Neural progenitor cell (in vitro differentiated cells): Measurements from ENCODE around the gene CAPRIN2. TPM values are rescaled to one million over a fixed set of nuclear protein-coding genes. Genes with fewer than 3 reads are reported as not detected.

Experiments used
- DNase-seq: peaks from one replicate; pipeline ENCODE4 v3.0.0-alpha.2; 2016; ENCODE audit warnings: low spot score
- H2AFZ ChIP-seq: fragments of 200-600 bp; sonication (generic); replicated peaks from 2 replicates; pipeline ENCODE4 v1.6.1; 2016; ENCODE audit warnings: antibody characterized with exemption
- H3F3A ChIP-seq: fragments of 200-600 bp; sonication (generic); 2 replicates; pipeline ENCODE4 v1.6.1; 2016; ENCODE audit warnings: antibody characterized with exemption, low read depth
- H3K27ac ChIP-seq: fragments of 200-600 bp; sonication (generic); 2 replicates; pipeline ENCODE4 v1.5.1; 2016; ENCODE audit warnings: mild to moderate bottlenecking
- H3K27me3 ChIP-seq: fragments of 200-600 bp; sonication (generic); 2 replicates; pipeline ENCODE4 v1.6.1; 2016; ENCODE audit warnings: mild to moderate bottlenecking, moderate library complexity
- H3K36me3 ChIP-seq: fragments of 200-600 bp; sonication (generic); 2 replicates; pipeline ENCODE4 v1.5.1; 2016
- H3K4me1 ChIP-seq: fragments of 200-600 bp; sonication (generic); 2 replicates; pipeline ENCODE4 v1.6.1; 2016; ENCODE audit warnings: mixed run types
- H3K4me2 ChIP-seq: fragments of 200-600 bp; sonication (generic); 2 replicates; pipeline ENCODE4 v1.6.1; 2016
- H3K4me3 ChIP-seq: fragments of 200-600 bp; sonication (generic); 2 replicates; pipeline ENCODE4 v1.5.1; 2016
- H3K79me2 ChIP-seq: fragments of 200-600 bp; sonication (generic); 2 replicates; pipeline ENCODE4 v1.6.1; 2016; ENCODE audit warnings: low read depth
- H3K9ac ChIP-seq: fragments of 200-600 bp; sonication (generic); 2 replicates; pipeline ENCODE4 v1.6.1; 2016
- H3K9me3 ChIP-seq: fragments of 200-600 bp; sonication (generic); 2 replicates; pipeline ENCODE4 v1.5.1; 2016; ENCODE audit warnings: low read depth
- H4K20me1 ChIP-seq: fragments of 200-600 bp; sonication (generic); 2 replicates; pipeline ENCODE4 v1.6.1; 2016; ENCODE audit warnings: low read depth
- H3K27ac Mint-ChIP-seq: 3 replicates; pipeline ENCODE4 v1.8.0; 2021; ENCODE audit warnings: mixed read lengths
- H3K27me3 Mint-ChIP-seq: 2 replicates; pipeline ENCODE4 v1.8.0; 2022; ENCODE audit warnings: low read depth, mild to moderate bottlenecking, inconsistent platforms, moderate library complexity, mixed read lengths; ENCODE audit not compliant: insufficient read depth
- H3K36me3 Mint-ChIP-seq: 3 replicates; pipeline ENCODE4 v1.8.0; 2021; ENCODE audit warnings: mixed read lengths
- H3K4me1 Mint-ChIP-seq: 3 replicates; pipeline ENCODE4 v1.8.0; 2021; ENCODE audit warnings: mixed read lengths
- H3K4me3 Mint-ChIP-seq: 3 replicates; pipeline ENCODE4 v1.8.0; 2021; ENCODE audit warnings: mild to moderate bottlenecking, moderate library complexity, mixed read lengths
- H3K9me3 Mint-ChIP-seq: 3 replicates; pipeline ENCODE4 v1.8.0; 2020; ENCODE audit warnings: mixed read lengths
- EZH2 ChIP-seq: fragments of 200-600 bp; sonication (generic); IDR thresholded peaks from 2 replicates; pipeline ENCODE4 v1.6.1; 2017; ENCODE audit warnings: antibody characterized with exemption, mild to moderate bottlenecking, moderate library complexity
- EZH2phosphoT487 ChIP-seq: fragments of 200-600 bp; sonication (generic); IDR thresholded peaks from 2 replicates; pipeline ENCODE4 v1.6.1; 2017; ENCODE audit warnings: antibody characterized with exemption
- total RNA-seq: library from RNA; depleted of rRNA; stranded (reverse); fragments of >200 nt; gene quantifications from 2 replicates; pipeline ENCODE4 v1.2.3, GENCODE V29; 2015; ENCODE audit warnings: low replicate concordance
- TF ChIP-seq, protein P1 (sequence below): fragments of 200-600 bp; sonication (generic); IDR thresholded peaks from 2 replicates; pipeline ENCODE4 v1.5.1; 2017; ENCODE audit warnings: antibody characterized with exemption, mild to moderate bottlenecking

CAPRIN2 gene
- total RNA-seq, 1 donor from 2014 or later: 53.2 TPM

DNA sequence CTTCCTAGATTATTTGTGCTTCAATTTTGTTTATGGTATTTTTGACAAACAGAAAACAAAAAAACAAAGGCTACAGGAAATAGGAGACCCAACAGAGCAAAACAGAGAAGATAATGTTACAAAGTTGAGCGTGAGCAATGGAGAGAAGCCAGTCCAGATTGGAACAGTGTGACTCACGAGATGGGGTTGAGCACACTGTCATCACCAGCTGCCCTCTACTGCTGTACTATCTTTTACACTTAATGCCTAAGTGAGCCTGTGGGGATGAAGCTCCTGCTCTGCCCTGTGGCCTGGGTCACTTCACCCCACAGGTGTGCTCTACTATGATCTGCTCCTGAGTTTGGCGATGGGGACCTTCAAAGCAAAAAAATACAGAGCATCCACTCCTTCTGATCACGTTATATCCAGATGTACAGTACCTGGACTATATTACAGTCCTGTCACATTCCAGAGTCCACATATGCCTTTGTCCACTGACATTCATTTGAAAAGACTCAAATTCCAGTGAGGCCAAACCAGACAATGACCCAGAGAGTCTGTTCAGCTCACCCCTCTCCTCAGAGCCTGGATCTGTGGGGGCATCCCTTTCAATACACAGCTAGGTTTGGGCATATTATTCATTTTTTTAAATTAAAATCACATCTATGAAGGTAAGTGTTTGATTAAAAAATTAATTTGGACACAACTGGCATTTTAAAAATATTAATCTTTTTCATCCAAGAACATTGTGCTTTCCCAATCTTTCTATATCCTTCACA is 63.5 kb downstream of the CAPRIN2 start:
- Histone ChIP-seq H3K9ac (no peak overlapping the region), H2AFZ (no peak overlapping the region), H3F3A (peaks cover 8% of the 10 kb centered on the region), H3K79me2 (peaks cover 41% of the 10 kb centered on the region), H3K4me1 (peaks cover 11% of the 10 kb centered on the region), H3K36me3 (no peaks in the 10 kb centered on the region), H3K27ac (no peak overlapping the region), H3K9me3 (no peaks in the 10 kb centered on the region), H3K4me3 (no peak overlapping the region), H4K20me1 (peaks cover 17% of the 10 kb centered on the region), H3K4me2 (no peak overlapping the region), H3K27me3 (no peaks in the 10 kb centered on the region)
- Mint-ChIP-seq H3K4me1 (peaks cover 20% of the 10 kb centered on the region), H3K27ac (no peak overlapping the region), H3K4me3 (no peak overlapping the region), H3K9me3 (no peaks in the 10 kb centered on the region), H3K36me3 (no peaks in the 10 kb centered on the region), H3K27me3 (peaks cover 2% of the 10 kb centered on the region)
- DNase-seq: no peak
- TF ChIP-seq EZH2: no peak
- no peak for TF ChIP-seq EZH2phosphoT487
- TF ChIP-seq, protein P1, sequence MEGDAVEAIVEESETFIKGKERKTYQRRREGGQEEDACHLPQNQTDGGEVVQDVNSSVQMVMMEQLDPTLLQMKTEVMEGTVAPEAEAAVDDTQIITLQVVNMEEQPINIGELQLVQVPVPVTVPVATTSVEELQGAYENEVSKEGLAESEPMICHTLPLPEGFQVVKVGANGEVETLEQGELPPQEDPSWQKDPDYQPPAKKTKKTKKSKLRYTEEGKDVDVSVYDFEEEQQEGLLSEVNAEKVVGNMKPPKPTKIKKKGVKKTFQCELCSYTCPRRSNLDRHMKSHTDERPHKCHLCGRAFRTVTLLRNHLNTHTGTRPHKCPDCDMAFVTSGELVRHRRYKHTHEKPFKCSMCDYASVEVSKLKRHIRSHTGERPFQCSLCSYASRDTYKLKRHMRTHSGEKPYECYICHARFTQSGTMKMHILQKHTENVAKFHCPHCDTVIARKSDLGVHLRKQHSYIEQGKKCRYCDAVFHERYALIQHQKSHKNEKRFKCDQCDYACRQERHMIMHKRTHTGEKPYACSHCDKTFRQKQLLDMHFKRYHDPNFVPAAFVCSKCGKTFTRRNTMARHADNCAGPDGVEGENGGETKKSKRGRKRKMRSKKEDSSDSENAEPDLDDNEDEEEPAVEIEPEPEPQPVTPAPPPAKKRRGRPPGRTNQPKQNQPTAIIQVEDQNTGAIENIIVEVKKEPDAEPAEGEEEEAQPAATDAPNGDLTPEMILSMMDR: no peak

DNA sequence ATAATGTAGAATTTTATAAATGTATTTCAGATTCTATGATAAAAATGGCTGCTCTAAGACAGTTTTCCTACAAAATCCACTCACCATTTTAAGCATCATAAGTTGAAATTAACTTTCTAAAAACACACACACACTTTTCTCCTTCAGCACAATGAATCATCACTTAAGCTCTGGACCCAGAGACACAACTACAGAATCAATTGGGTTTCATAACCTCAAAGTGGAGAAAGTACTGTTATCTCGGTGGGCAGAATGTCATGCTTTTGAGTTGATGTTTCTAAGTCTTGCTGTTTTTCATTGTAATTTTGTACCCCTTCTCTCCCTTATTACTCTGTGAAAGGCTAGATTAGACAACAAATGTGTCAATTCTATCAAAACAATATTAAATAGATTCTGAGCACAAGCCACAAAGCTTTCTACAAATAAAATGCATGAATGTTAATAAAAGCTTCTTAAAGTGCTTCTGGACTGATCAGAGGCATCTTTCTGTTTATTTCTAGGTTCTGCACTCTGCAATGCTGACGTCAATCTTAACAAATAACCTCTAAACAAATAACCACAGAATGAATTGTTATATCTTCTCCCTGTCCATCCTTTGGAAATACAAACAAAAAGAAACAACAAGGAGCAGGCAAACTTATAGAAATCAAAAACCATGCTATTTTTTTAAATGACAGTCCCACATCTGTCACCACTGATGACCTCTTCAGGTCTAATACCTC is 67.3 kb downstream of the CAPRIN2 start:
- no peak overlapping the region for H3K27ac Mint-ChIP-seq
- H3K27ac ChIP-seq: no peak overlapping the region
- H4K20me1 ChIP-seq: no peaks in the 10 kb centered on the region
- H3K9me3 ChIP-seq: no peaks in the 10 kb centered on the region
- H3K9ac ChIP-seq: no peak overlapping the region
- H3K36me3 Mint-ChIP-seq: peaks cover 4% of the 10 kb centered on the region
- no peak overlapping the region for H2AFZ ChIP-seq
- DNase-seq: no peak
- H3K4me3 Mint-ChIP-seq: no peak overlapping the region
- no peak overlapping the region for H3K4me2 ChIP-seq
- peaks cover 4% of the 10 kb centered on the region for H3K36me3 ChIP-seq
- no peaks in the 10 kb centered on the region for H3K4me1 ChIP-seq
- no peak overlapping the region for H3K4me3 ChIP-seq
- H3K9me3 Mint-ChIP-seq: no peaks in the 10 kb centered on the region
- peaks cover 11% of the 10 kb centered on the region for H3K79me2 ChIP-seq
- no peak for TF ChIP-seq EZH2
- TF ChIP-seq EZH2phosphoT487: no peak
- TF ChIP-seq, protein P1: no peak
- H3K4me1 Mint-ChIP-seq: no peaks in the 10 kb centered on the region
- no peaks in the 10 kb centered on the region for H3K27me3 ChIP-seq
- no peaks in the 10 kb centered on the region for H3F3A ChIP-seq
- H3K27me3 Mint-ChIP-seq: no peaks in the 10 kb centered on the region

DNA sequence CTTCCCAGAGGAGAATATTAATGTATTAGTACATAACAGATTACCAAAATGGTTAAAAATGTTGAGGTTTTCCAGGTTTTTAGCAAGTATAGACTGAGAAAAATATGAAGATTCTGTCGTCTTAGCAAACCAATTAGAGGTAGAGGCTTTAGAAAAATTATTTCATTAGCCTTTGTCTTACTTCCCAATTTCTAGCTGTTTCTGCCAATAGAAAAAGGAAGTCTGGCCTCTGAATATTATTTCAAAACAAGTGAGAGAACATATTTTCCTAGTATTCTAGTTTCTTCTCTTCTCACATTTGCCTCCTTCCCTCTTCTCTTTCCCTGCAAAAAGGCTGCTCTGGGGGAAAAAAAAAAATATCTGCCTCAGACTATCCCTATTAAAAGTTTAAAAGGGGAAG is 75.5 kb downstream of the CAPRIN2 start:
- no peak overlapping the region for H3K27ac ChIP-seq
- Mint-ChIP-seq H3K36me3 (peaks cover 26% of the 10 kb centered on the region), H3K27ac (no peak overlapping the region), H3K27me3 (no peaks in the 10 kb centered on the region), H3K4me1 (no peaks in the 10 kb centered on the region), H3K4me3 (no peak overlapping the region), H3K9me3 (no peaks in the 10 kb centered on the region)
- no peak overlapping the region for H3K4me2 ChIP-seq
- H2AFZ ChIP-seq: no peak overlapping the region
- no peaks in the 10 kb centered on the region for H3K27me3 ChIP-seq
- no peaks in the 10 kb centered on the region for H3K4me1 ChIP-seq
- H3K79me2 ChIP-seq: no peaks in the 10 kb centered on the region
- peaks cover 4% of the 10 kb centered on the region for H4K20me1 ChIP-seq
- no peaks in the 10 kb centered on the region for H3F3A ChIP-seq
- H3K9me3 ChIP-seq: no peaks in the 10 kb centered on the region
- no peak for DNase-seq
- no peak overlapping the region for H3K9ac ChIP-seq
- no peak for TF ChIP-seq EZH2
- TF ChIP-seq EZH2phosphoT487: no peak
- TF ChIP-seq, protein P1: no peak
- peaks cover 15% of the 10 kb centered on the region for H3K36me3 ChIP-seq
- H3K4me3 ChIP-seq: no peak overlapping the region
